HG03139 (cell line): ENCODE results near the gene TBC1D8.
"Not testable (repeated sequence)": the region's sequence is repeated elsewhere in the genome, so short reads cannot be mapped to it uniquely, and the experiment has no call there.

Source experiments
- ATAC-seq: cut with Tn5 transposase; IDR thresholded peaks from one replicate; pipeline ENCODE4 v1.9.1; 2021; ENCODE audit not compliant: unreplicated experiment

TBC1D8 gene

DNA sequence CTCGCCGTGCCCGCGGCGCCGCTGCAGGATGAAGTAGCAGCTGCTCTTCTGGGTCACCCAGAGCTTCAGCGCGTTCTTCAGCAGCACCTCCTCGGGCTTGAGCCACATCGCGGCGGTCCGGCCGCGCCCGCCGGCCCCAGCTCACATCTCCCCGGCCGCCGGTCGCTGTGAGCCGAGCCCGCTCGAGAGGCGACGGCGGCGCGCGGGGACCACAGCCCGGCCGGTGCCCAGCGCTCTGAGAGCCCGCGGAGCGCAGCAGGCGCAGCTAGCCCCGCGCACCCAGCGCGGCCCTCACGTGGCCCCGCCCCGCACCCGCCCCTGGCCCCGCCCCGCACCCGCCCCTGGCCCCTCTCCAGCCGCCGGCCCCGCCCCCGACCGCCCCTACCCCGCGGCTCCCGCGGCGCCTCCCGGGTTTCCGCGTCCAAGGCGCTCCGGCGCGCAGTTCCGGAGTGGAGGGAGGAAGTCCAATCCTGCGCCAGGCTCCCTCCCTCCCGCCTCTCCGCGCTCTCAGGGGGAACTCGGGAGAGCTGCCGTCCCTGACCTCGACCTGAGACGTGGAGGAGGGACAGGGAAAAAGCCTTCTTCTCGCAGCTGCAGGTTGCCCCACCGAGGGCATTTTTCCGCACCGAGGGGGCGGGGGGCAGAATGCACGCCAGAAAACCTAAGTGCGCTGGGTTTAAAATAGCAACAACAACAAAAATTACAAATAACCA is at the start of gene TBC1D8:
Gene TBC1D8 (minus strand): TSS at position 237 of the 713 bp plus-strand sequence. CDS start 129 bp downstream, at position 108.
- peak; percentile 69 for ATAC-seq

DNA sequence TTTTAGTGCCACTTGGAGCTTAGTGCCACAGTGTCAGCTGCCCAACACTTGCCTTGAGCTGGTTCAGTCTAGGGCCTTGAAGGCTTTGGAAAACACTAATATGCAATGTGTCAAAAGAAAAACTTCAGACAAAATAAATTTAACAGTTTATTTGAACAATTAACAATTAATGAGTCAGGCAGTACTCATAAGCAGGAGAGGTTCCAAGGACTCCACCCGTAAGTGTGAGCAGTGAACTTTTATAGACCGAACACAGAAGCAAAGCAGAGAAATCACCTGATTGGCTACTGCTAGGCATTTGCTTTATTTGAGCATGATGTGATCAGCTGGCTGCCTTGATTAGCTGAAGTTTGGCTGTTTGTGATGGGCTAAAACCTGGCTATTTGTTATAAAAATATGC is 49.5 kb upstream of the TBC1D8 start:
- no peak for ATAC-seq

- no peak for ATAC-seq
These were observed 48.1 kb upstream of the TBC1D8 start for GRCh38 chr2:101199251-101199791.

DNA sequence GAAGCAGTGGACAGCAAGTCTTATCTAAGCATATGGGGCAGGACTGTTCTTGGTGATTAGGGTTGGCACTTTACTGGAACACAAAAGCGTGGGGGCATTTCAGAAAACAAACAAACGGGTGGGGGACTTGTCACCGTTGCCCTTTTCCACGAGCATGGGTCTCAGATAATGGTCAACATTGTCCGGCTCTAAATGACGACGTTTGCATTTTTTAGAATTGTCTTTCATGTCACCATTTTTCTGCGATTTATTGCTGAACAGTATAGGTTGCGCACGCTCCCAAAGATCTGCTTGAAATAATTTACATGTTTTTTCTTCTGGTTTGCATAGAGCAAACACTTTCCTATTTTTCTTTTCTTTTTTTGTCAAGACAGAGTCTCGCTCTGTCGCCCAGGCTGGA is 46.6 kb upstream of the TBC1D8 start:
- ATAC-seq = no peak

DNA sequence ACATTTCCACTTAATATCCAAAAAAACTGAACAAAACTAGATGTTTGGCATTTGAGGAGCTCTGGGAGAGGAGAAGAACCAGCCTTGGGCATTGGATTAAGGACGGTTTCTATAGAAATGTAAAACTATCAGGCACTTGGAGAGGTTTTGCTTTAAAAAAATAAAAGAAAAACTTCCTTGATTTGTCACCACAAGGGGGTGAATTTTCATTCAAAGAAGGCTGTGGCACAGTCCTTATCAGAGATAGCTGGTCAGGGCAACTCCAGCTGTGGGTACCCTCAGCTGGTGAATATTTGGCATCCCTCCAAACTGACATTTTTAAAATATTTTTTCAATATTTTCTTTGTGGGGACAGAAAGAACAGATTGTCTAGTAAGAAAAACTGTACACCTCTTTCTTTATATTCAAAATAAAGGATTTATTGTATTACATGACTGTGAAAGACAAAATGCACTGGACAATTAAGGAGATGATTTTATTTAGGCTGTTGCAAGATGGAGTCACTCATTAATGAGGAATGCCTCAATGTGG is 46.1 kb upstream of the TBC1D8 start:
- ATAC-seq = no peak

DNA sequence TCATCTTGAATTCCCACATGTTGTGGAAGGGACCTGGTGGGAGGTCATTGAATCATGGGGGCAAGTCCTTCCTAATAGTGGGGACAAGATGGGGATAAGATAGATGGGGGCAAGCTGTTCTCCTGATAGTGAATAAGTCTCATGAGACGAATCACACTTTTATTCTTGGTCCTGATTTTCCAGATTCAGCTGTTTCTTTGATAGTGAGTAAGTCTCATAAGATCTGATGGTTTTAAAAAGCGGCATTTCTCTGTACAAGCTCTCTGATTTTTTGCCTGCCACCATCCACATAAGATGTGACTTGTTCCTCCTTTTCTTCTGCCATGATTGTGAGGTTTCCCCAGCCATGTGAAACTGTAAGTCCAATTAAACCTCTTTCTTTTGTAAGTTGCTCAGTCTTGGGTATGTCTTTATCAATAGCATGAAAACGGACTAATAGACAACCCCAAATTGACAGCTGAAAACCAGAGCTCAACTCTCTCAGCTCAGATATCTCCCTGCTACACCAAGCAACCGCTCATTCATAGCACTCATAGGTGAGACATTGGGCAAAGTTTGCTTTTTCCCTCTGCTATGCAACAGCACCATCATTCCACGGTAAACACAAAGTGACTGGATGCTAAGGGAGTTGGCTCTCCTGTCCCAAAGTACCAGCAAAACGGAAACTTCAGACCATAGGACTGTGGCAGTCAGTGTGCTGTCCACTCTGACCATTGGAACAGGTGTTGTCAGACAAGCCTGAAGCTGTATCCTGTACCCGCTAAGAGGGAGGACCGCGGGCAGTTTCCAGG is 44.9 kb upstream of the TBC1D8 start:
- ATAC-seq = no peak

DNA sequence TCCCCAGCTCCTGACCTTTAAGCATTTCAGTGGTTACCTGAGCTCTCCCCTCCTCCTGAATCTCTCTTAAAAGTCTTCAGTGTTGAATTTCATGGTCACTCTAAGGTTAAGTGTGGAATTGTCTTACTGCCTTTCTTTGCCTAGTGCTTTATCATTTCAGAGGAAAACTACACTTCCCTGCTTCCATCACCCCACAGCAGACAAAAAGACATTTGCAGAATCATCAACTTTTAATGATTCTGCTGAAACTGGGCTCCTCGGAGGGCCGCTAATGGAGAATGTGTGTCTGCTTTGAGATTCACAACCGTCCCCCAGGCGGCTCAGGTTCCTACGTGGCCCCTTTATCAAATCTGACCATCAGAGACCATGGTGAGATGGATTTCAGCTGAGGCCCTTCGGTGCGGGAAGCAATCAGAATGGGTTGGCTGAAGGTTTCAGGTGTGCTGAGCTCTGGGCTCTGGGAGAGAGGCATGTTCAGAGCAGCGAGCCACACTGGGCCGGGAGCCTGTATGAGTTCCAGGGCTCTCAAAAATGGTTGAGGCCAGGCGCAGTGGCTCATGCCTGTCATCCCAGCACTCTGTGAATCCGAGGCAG is 41.9 kb upstream of the TBC1D8 start:
- ATAC-seq = no peak

GRCh38 chr2:101190747-101191516 is 39.8 kb upstream of the TBC1D8 start:
- ATAC-seq = no peak

- no peak for ATAC-seq
These were observed 37.7 kb upstream of the TBC1D8 start for GRCh38 chr2:101188683-101189405.

- ATAC-seq = no peak
These were observed 35.9 kb upstream of the TBC1D8 start for GRCh38 chr2:101187131-101187530.

DNA sequence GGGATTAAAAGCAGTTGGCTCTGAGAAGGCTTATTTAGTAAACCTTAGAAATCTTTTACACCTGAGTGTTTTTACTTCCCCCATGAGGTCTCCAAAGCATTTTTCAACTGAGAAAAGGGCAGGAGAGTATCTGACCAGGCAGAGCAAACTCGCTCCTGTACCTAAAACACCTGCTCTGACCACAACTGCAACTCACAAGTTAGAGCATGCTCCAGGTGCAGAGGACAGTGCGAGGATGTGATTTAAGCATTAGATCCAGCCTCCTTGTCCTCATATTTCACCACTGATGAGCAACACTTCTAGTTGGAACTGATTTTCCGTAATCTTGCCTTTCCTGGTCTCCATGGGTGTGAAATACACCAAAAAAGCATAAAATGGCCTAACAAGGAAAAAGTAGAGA is 34.5 kb upstream of the TBC1D8 start:
- no peak for ATAC-seq

- no peak for ATAC-seq
These were observed 33.9 kb upstream of the TBC1D8 start for GRCh38 chr2:101185085-101185484.

GRCh38 chr2:101179982-101180381 is 28.8 kb upstream of the TBC1D8 start:
- no peak for ATAC-seq

GRCh38 chr2:101176803-101177202 is 25.6 kb upstream of the TBC1D8 start:
- no peak for ATAC-seq

DNA sequence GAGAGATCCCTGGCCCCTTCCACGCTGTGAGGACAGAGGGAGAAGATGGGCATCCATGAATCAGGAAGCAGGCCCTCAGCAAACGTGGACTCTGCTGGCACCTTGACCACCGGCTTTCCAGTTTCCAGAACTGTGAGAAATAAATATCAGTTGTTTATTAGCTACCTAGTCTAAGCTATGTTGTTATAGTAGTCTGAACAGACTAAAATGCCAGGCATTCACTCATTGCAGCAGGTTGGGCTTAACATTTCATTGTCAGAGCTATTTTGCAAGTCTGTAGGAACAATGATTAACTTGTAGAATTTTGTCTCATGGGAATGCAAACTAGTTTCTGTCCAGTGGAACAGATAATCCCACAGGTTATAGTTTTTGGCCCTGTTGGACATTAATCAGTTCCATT is 24.8 kb upstream of the TBC1D8 start:
- ATAC-seq = no peak

DNA sequence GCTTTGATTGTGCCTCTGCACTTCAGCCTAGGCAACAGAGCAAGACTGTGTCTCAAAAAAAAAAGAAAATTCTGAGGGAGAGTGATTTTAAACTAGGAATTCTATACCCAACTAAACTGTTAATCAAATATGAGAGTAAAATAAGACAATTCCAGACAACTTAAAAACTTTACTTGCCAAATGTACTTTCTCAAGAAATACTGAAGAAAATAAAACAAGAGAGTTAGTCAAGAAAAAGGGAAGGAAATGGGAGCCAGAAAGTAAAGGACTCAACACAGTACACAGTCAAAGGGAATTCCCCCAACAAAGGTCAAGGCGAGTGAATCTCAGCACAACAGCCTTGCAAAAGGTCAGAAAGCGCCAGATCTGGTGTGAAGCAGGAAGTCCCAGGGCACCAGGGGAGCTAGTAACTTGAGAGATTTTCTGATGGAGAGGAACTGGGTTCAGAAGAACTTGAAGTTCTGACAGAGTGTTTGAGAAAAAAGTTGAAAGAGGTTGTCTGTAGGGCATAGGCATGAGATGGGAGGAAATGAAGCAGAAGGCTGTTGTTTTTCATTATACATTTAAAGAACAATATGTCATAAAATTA is 22.6 kb upstream of the TBC1D8 start:
- ATAC-seq = no peak

DNA sequence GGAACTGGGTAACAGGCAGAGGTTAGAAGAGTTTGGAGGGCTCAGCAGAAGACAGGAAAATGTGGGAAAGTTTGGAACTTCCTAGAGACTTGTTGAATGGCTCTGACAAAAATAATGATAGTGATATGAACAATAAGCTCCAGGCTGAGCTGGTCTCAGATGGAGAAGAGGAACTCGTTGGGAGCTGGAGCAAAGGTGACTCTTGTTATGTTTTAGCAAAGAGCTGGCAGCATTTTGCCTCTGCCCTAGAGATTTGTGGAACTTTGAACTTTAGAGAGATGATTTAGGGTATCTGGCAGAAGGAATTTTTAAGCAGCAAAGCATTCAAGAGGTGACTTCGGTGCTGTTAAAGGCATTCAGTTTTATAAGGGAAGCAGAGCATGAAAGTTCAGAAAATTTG is 18.6 kb upstream of the TBC1D8 start:
- not testable (repeated sequence) for ATAC-seq

- no peak for ATAC-seq
These were observed 17.5 kb upstream of the TBC1D8 start for GRCh38 chr2:101168706-101169105.

GRCh38 chr2:101167532-101167931 is 16.4 kb upstream of the TBC1D8 start:
- not testable (repeated sequence) for ATAC-seq

DNA sequence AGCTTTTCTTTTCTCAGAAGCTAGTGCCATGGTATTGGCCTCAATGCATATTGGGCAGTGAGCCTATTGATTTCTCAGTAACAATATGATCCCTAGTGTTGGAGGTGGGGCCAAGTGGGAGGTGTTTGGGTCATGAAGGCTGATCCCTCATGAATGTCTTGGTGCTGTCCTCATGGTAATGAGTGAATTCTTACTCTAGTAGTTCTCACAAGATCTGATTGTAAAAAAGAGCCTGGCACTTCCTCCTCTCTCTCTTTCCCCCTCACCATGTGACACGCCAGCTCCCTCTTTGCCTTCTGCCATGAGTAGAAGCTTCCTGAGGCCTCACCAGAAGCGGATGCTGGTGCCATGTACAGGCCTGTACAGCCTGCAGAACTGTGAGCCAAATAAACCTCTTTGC is 12.8 kb upstream of the TBC1D8 start:
- no peak for ATAC-seq
